Right lobe of liver (tissue), 4 donors: Measurements from ENCODE around the gene PDLIM5.

Experiments
- CTCF ChIP-seq, 4 donors: fragments of 200-600 bp in 3 of 4; fragments of 450-650 bp in 1 of 4; IDR thresholded peaks; one replicate each; pipeline versions ENCODE4 v1.5.1 to v1.8.0; 2016 to 2022; ENCODE audit warnings: antibody characterized with exemption in 4 of 4, mild to moderate bottlenecking in 2 of 4
- POLR2A ChIP-seq: fragments of 450-650 bp; IDR thresholded peaks from one replicate; pipeline ENCODE4 v1.6.1; 2017; ENCODE audit warnings: antibody characterized with exemption, mild to moderate bottlenecking
- donor health status: DM: no; HTN: no; CAD: no.
- donor health status: DM: no; HTN: no; CAD: no.
- donor health status: DM: no; HTN: yes; CAD: no.

- peak in 1 of 4 donors; percentile 2 for TF ChIP-seq CTCF (IDR thresholded peaks at IDR 0.05)
- no peak for TF ChIP-seq POLR2A
Observed at GRCh38 chr4:94519925-94520789, 68.4 kb downstream of the PDLIM5 start.
